ENCODE results near the gene PPP1R10.

GRCh38 chr6:30612213-30612612, 4.8 kb downstream of the PPP1R10 start:
- TF ChIP-seq CTCF (IDR thresholded peaks at IDR 0.05; ENCODE audit: poor library complexity) (peak; percentile 44), EZH2 (IDR thresholded peaks at IDR 0.05; ENCODE audit: borderline replicate concordance) (no peak)

Data from hepatocyte (in vitro differentiated cells).